Kidney epithelial cell (primary cell): ENCODE measurements around the gene ARHGEF19. TPM values are rescaled to one million over a fixed set of nuclear protein-coding genes. Genes with fewer than 3 reads are reported as not detected.
"Not testable (repeated sequence)": the region's sequence is repeated elsewhere in the genome, so short reads cannot be mapped to it uniquely, and the experiment has no call there.

ENCODE experiments used
- DNase-seq: peaks from one replicate; pipeline ENCODE4 v3.0.0-alpha.2; 2010; ENCODE audit warnings: low read depth
- H3K27me3 ChIP-seq: 2 replicates; pipeline ENCODE4 v1.6.0; 2011; ENCODE audit warnings: low read length; ENCODE audit not compliant: control insufficient read depth, insufficient read depth
- H3K36me3 ChIP-seq: 2 replicates; pipeline ENCODE4 v1.5.1; 2011; ENCODE audit warnings: low read length; ENCODE audit not compliant: control insufficient read depth, insufficient read depth
- H3K4me3 ChIP-seq: 2 replicates; pipeline ENCODE4 v1.5.1; 2011; ENCODE audit warnings: low read depth, mild to moderate bottlenecking, control low read depth, low read length
- total RNA-seq: library from RNA; depleted of rRNA; stranded (reverse); fragments of >200 nt; gene quantifications from 2 replicates; pipeline ENCODE4 v1.2.3, GENCODE V29; 2015
- TF ChIP-seq, protein P1 (sequence below): IDR thresholded peaks from 2 replicates; pipeline ENCODE4 v1.5.1; 2011; ENCODE audit warnings: mild to moderate bottlenecking, moderate library complexity, low read length, control low read depth, inconsistent platforms; ENCODE audit not compliant: insufficient read depth, poor library complexity, severe bottlenecking

The ARHGEF19 gene
- total RNA-seq, 1 donor from 2014 or later = 5.6 TPM

DNA sequence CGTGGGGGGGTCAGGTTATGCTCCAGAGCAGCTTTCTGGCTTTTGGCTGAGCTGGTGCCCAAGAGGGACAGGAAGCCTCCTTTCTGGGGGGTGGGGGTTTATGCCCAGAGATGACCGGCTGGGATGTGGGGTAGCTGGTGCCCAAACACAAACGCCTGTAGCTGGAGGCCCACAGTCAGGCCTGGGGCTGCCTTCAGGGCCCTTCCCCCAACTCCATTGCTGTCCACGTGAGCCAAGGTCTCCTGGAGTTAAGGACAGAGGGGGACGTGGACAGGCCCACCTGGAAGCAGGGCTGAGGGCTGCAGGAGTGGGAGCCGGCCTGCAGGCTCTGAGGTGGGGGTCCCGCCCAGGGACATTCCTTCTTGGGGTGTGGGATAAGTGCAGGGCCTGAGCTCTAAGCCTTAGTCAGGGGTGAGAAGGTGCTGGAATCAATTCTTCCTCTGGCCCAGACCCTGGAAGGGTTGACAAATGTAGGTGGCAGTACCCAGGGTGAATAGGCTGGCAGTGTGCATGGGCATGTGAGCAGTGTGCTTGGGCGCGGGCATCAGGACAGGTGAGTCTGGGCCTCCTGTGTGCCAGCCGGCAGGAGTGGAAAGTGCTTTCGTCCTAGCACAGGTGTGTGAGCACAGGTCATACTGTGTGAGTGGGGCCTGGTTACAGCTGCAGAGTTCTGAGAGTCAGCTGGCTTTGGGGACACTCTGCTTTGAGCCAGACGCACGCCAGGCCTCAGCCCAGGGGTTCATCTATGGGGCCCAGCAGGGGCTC, 17.7 kb upstream of the ARHGEF19 start:
- no peak for DNase-seq
- H3K4me3 ChIP-seq = no peak overlapping the region
- TF ChIP-seq, protein P1, sequence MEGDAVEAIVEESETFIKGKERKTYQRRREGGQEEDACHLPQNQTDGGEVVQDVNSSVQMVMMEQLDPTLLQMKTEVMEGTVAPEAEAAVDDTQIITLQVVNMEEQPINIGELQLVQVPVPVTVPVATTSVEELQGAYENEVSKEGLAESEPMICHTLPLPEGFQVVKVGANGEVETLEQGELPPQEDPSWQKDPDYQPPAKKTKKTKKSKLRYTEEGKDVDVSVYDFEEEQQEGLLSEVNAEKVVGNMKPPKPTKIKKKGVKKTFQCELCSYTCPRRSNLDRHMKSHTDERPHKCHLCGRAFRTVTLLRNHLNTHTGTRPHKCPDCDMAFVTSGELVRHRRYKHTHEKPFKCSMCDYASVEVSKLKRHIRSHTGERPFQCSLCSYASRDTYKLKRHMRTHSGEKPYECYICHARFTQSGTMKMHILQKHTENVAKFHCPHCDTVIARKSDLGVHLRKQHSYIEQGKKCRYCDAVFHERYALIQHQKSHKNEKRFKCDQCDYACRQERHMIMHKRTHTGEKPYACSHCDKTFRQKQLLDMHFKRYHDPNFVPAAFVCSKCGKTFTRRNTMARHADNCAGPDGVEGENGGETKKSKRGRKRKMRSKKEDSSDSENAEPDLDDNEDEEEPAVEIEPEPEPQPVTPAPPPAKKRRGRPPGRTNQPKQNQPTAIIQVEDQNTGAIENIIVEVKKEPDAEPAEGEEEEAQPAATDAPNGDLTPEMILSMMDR = no peak
- no peaks in the 10 kb centered on the region for H3K36me3 ChIP-seq
- peaks cover 27% of the 10 kb centered on the region for H3K27me3 ChIP-seq

GRCh38 chr1:16226490-16227179, 14.2 kb upstream of the ARHGEF19 start:
- H3K4me3 ChIP-seq = peak overlapping the region; percentile 16
- no peaks in the 10 kb centered on the region for H3K36me3 ChIP-seq
- peaks cover 27% of the 10 kb centered on the region for H3K27me3 ChIP-seq
- TF ChIP-seq, protein P1 = no peak
- DNase-seq = no peak

DNA sequence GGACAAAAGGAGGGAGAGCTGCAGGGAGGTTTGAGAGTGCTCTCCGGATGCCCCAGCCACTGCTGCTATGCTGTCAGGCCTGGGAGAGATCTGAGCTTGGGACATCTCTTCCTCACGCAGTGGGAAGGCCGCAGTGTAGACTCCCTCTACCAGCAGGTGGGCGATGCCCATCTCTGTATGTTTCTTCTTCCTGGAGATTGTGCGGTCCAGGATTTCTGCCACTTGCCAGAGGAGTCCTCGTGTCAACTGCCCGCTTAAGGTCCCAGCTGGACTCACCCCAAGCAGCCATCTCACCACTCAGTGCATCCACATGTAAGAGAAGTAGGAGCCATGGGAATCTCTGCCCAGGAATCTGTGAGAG, 13.7 kb upstream of the ARHGEF19 start:
- TF ChIP-seq, protein P1 = no peak
- no peaks in the 10 kb centered on the region for H3K36me3 ChIP-seq
- DNase-seq = no peak
- H3K27me3 ChIP-seq = peaks cover 27% of the 10 kb centered on the region
- no peak overlapping the region for H3K4me3 ChIP-seq

DNA sequence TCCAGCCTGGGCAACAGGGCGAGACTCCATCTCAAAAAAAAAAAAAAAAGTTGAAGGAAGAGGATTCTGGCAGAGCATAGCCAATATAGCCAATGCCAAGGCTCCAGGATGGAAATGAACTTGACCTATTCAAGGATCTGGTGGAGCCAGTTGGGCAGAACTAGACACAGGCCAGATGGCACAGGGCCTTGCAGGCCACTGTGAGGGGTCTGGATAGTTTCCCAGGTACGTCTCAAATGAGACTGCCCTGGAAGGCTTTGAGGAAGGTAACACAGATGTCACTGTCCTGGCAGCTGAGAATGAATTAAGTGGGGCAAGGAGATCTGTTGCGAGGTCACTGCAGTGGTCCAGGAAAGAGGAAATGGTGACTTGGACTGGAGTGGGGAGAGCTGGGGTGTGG, 12.0 kb upstream of the ARHGEF19 start:
- H3K4me3 ChIP-seq = no peak overlapping the region
- no peaks in the 10 kb centered on the region for H3K36me3 ChIP-seq
- DNase-seq = no peak
- TF ChIP-seq, protein P1 = no peak
- H3K27me3 ChIP-seq = peaks cover 27% of the 10 kb centered on the region

- H3K36me3 ChIP-seq, H3K4me3 ChIP-seq, DNase-seq: not testable (repeated sequence)
- H3K27me3 ChIP-seq = peaks cover 18% of the 10 kb centered on the region
Measured at GRCh38 chr1:16222716-16223115, 10.3 kb upstream of the ARHGEF19 start.

GRCh38 chr1:16221499-16221898, 9.0 kb upstream of the ARHGEF19 start:
- no peaks in the 10 kb centered on the region for H3K36me3 ChIP-seq
- peaks cover 6% of the 10 kb centered on the region for H3K27me3 ChIP-seq
- no peak for DNase-seq
- TF ChIP-seq, protein P1 = no peak
- no peak overlapping the region for H3K4me3 ChIP-seq
